IMR-90 (cell line): ENCODE data around the gene EIF6. TPM values are rescaled to one million over a fixed set of nuclear protein-coding genes. Genes with fewer than 3 reads are reported as not detected.

ENCODE experiments used
- ATAC-seq: fragments of 200-7000 bp; cut with Tn5 transposase; 2 replicates; pipeline ENCODE4 v1.9.1; 2020; ENCODE audit warnings: low read depth, mild to moderate bottlenecking, moderate library complexity
- BruUV-seq: library from RNA; stranded (reverse); fragments of 400-500 nt; replicated peaks from 2 replicates; lab custom pipeline; 2021; lab: Mats Ljungman, UMichigan
- CTCF ChIA-PET: fragments of 300-600 bp; formaldehyde crosslinking; extraction: SDS; loops from one replicate; lab custom pipeline; 2021; ENCODE audit warnings: antibody characterized with exemption; lab: Yijun Ruan, JAX
- POLR2A ChIA-PET: fragments of 300-600 bp; sonication (Branson Sonifier 250); formaldehyde crosslinking; loops from one replicate; lab custom pipeline; 2022; ENCODE audit warnings: antibody characterized with exemption; ENCODE audit not compliant: unreplicated experiment; lab: Charles Lee
- DNase-seq: peaks from one replicate; pipeline ENCODE4 v3.0.0; 2013
- H2AFZ ChIP-seq: replicated peaks from 2 replicates; pipeline ENCODE3; 2013; ENCODE audit warnings: low read length, mild to moderate bottlenecking; ENCODE audit not compliant: poor library complexity
- H2AK5ac ChIP-seq: 2 replicates; pipeline ENCODE4 v1.6.1; 2013; ENCODE audit warnings: low read depth, low read length, inconsistent platforms
- H2AK9ac ChIP-seq: replicated peaks from 2 replicates; pipeline ENCODE3; 2013; ENCODE audit warnings: mild to moderate bottlenecking, low read depth, low read length, moderate library complexity; ENCODE audit not compliant: poor library complexity
- H2BK120ac ChIP-seq: 2 replicates; pipeline ENCODE4 v1.6.1; 2013; ENCODE audit warnings: low read depth, low read length, inconsistent platforms
- H2BK15ac ChIP-seq: 3 replicates; pipeline ENCODE4 v1.6.1; 2013; ENCODE audit warnings: low read depth, low read length, inconsistent platforms
- H2BK20ac ChIP-seq: 2 replicates; pipeline ENCODE4 v1.6.1; 2013; ENCODE audit warnings: low read depth, mild to moderate bottlenecking, inconsistent platforms, low read length, moderate library complexity
- H2BK5ac ChIP-seq: 2 replicates; pipeline ENCODE4 v1.6.1; 2013; ENCODE audit warnings: mild to moderate bottlenecking, low read depth, low read length, inconsistent platforms; ENCODE audit not compliant: poor library complexity, severe bottlenecking
- H3K14ac ChIP-seq: replicated peaks from 2 replicates; pipeline ENCODE4 v1.6.1; 2013; ENCODE audit warnings: low read depth, low read length, inconsistent platforms
- H3K18ac ChIP-seq: 2 replicates; pipeline ENCODE4 v1.6.1; 2013; ENCODE audit warnings: low read depth, low read length, control low read depth
- H3K23ac ChIP-seq: 2 replicates; pipeline ENCODE4 v1.6.1; 2013; ENCODE audit warnings: low read depth, low read length, inconsistent platforms
- H3K27ac ChIP-seq: 2 replicates; pipeline ENCODE4 v1.5.1; 2013; ENCODE audit warnings: mild to moderate bottlenecking, control low read depth, low read length; ENCODE audit not compliant: insufficient read depth
- H3K27me3 ChIP-seq: 2 replicates; pipeline ENCODE4 v1.6.1; 2013; ENCODE audit warnings: low read length; ENCODE audit not compliant: control insufficient read depth, insufficient read depth
- H3K36me3 ChIP-seq: 2 replicates; pipeline ENCODE4 v1.6.1; 2013; ENCODE audit warnings: low read length, mixed read lengths; ENCODE audit not compliant: control insufficient read depth, insufficient read depth
- H3K4ac ChIP-seq: 2 replicates; pipeline ENCODE4 v1.6.1; 2013; ENCODE audit warnings: low read depth, low read length, inconsistent platforms
- H3K4me1 ChIP-seq: 2 replicates; pipeline ENCODE4 v1.6.1; 2013; ENCODE audit warnings: low read length, mixed read lengths; ENCODE audit not compliant: control insufficient read depth, insufficient read depth
- H3K4me2 ChIP-seq: 2 replicates; pipeline ENCODE4 v1.6.1; 2013; ENCODE audit warnings: low read depth, mild to moderate bottlenecking, control low read depth, low read length, moderate library complexity
- H3K4me3 ChIP-seq: 2 replicates; pipeline ENCODE4 v1.5.1; 2013; ENCODE audit warnings: low read depth, mild to moderate bottlenecking, control low read depth, low read length, moderate library complexity; ENCODE audit not compliant: insufficient read depth
- H3K56ac ChIP-seq: 2 replicates; pipeline ENCODE4 v1.6.1; 2013; ENCODE audit warnings: low read length, inconsistent platforms; ENCODE audit not compliant: insufficient read depth; ENCODE audit errors: extremely low read depth
- H3K79me1 ChIP-seq, 2 experiments: 2 replicates each; pipeline ENCODE4 v1.6.1; 2013; ENCODE audit warnings: low read length in 2 of 2, inconsistent platforms in 1 of 2, low read depth in 1 of 2
- H3K9ac ChIP-seq: 2 replicates; pipeline ENCODE4 v1.6.1; 2013; ENCODE audit warnings: low read depth, low read length, control low read depth
- H3K9me1 ChIP-seq: 2 replicates; pipeline ENCODE4 v1.6.1; 2013; ENCODE audit warnings: low read length, inconsistent platforms; ENCODE audit not compliant: insufficient read depth
- H3K9me3 ChIP-seq: 2 replicates; pipeline ENCODE4 v1.6.1; 2013; ENCODE audit warnings: low read length; ENCODE audit not compliant: control insufficient read depth, insufficient read depth
- H4K20me1 ChIP-seq: 2 replicates; pipeline ENCODE4 v1.6.1; 2013; ENCODE audit warnings: low read length, inconsistent platforms; ENCODE audit not compliant: insufficient read depth
- H4K5ac ChIP-seq: 2 replicates; pipeline ENCODE4 v1.6.1; 2013; ENCODE audit warnings: mild to moderate bottlenecking, low read depth, low read length, control low read depth
- H4K8ac ChIP-seq, 2 experiments: 2 replicates each; pipeline ENCODE4 v1.6.1; 2013; ENCODE audit warnings: low read depth in 2 of 2, low read length in 2 of 2, control low read depth in 1 of 2, inconsistent platforms in 1 of 2
- H4K91ac ChIP-seq: 2 replicates; pipeline ENCODE4 v1.6.1; 2013; ENCODE audit warnings: low read depth, low read length, inconsistent platforms; ENCODE audit not compliant: insufficient read depth
- BHLHE40 ChIP-seq: fragments of 150-350 bp; IDR thresholded peaks from 2 replicates; pipeline ENCODE4 v1.6.1; 2016; ENCODE audit warnings: mild to moderate bottlenecking, low read depth, low read length
- CEBPB ChIP-seq: IDR thresholded peaks from 2 replicates; pipeline ENCODE4 v1.6.1; 2012; ENCODE audit warnings: low read depth, low read length, improper control_type of control experiment
- CHD1 ChIP-seq: IDR thresholded peaks from 2 replicates; pipeline ENCODE4 v1.6.1; 2012; ENCODE audit warnings: low read depth, low read length, improper control_type of control experiment
- FOS ChIP-seq: fragments of 150-350 bp; IDR thresholded peaks from 2 replicates; pipeline ENCODE4 v1.6.1; 2016; ENCODE audit warnings: low read depth, low read length
- MAFK ChIP-seq: IDR thresholded peaks from 2 replicates; pipeline ENCODE4 v1.6.1; 2012; ENCODE audit warnings: low read depth, low read length, improper control_type of control experiment
- MAZ ChIP-seq: IDR thresholded peaks from 2 replicates; pipeline ENCODE4 v1.6.1; 2012; ENCODE audit warnings: low read depth, mild to moderate bottlenecking, low read length, improper control_type of control experiment, moderate library complexity, borderline replicate concordance
- MXI1 ChIP-seq: IDR thresholded peaks from 2 replicates; pipeline ENCODE4 v1.6.1; 2012; ENCODE audit warnings: low read depth, mild to moderate bottlenecking, low read length, moderate library complexity, borderline replicate concordance
- NFE2L2 ChIP-seq: fragments of 150-350 bp; IDR thresholded peaks from 2 replicates; pipeline ENCODE4 v1.6.1; 2016; ENCODE audit warnings: low read depth, mild to moderate bottlenecking, low read length
- POLR2A ChIP-seq: IDR thresholded peaks from 2 replicates; pipeline ENCODE4 v1.6.1; 2012; ENCODE audit warnings: mild to moderate bottlenecking, low read depth, low read length
- RAD21 ChIP-seq: IDR thresholded peaks from 2 replicates; pipeline ENCODE4 v1.6.1; 2012; ENCODE audit warnings: low read length, improper control_type of control experiment
- RCOR1 ChIP-seq: IDR thresholded peaks from 2 replicates; pipeline ENCODE4 v1.6.1; 2012; ENCODE audit warnings: mild to moderate bottlenecking, low read length, improper control_type of control experiment; ENCODE audit not compliant: insufficient replicate concordance
- RFX5 ChIP-seq: IDR thresholded peaks from 2 replicates; pipeline ENCODE4 v1.8.0; 2012; ENCODE audit warnings: low read depth, mild to moderate bottlenecking, low read length, moderate library complexity
- SMC3 ChIP-seq: fragments of 150-350 bp; IDR thresholded peaks from 2 replicates; pipeline ENCODE4 v1.6.1; 2016; ENCODE audit warnings: low read depth, mild to moderate bottlenecking, antibody characterized with exemption, low read length, moderate library complexity
- WGBS, 2 experiments: methylation state at CpG; one replicate each; pipeline versions ENCODE4 v1.1.5 to v1.1.7; 2013; ENCODE audit warnings: missing lambda C conversion rate in 2 of 2; ENCODE audit not compliant: insufficient read length in 1 of 2; ENCODE audit errors: extremely low coverage in 2 of 2; 5-methylcytosine and 5-hydroxymethylcytosine counted together
- dilution Hi-C: fragments of 300-500 bp; cut with HindIII; formaldehyde crosslinking; loops from one replicate; pipeline ENCODE4 v1.14.3; 2018; ENCODE audit warnings: low sequenced_read_pairs; ENCODE audit not compliant: unreplicated experiment
- in situ Hi-C: fragments of 300-500 bp; cut with MboI; formaldehyde crosslinking; loops from 3 replicates; pipeline ENCODE4 v1.14.3; 2019; ENCODE audit warnings: low sequenced_read_pairs, inconsistent platforms, mixed read lengths
- intact Hi-C: fragments of 100-400 bp; cut with micrococcal nuclease; formaldehyde crosslinking; loops from 2 replicates; pipeline ENCODE4 v1.10.0; 2022
- polyA plus RNA-seq, 3 experiments: library from polyadenylated mRNA; depleted of rRNA; stranded (reverse); fragments of >200 nt; gene quantifications; 2 replicates each; pipeline ENCODE4 v1.2.3, GENCODE V29; 2012; ENCODE audit warnings: low replicate concordance in 1 of 3
- total RNA-seq: library from RNA; depleted of rRNA; stranded (reverse); fragments of >200 nt; gene quantifications from 2 replicates; pipeline ENCODE4 v1.2.3, GENCODE V29; 2012
- TF ChIP-seq, protein P1 (sequence below): fragments of 150-350 bp; IDR thresholded peaks from 2 replicates; pipeline ENCODE4 v1.6.1; 2017; ENCODE audit warnings: mild to moderate bottlenecking, antibody characterized with exemption, low read length, low read depth
- TF ChIP-seq, protein P2 (sequence below): fragments of 150-350 bp; IDR thresholded peaks from 2 replicates; pipeline ENCODE4 v1.6.1; 2016; ENCODE audit warnings: low read depth, mild to moderate bottlenecking, low read length, moderate library complexity, borderline replicate concordance
- TF ChIP-seq, protein P3 (sequence below): conservative IDR thresholded peaks from 2 replicates; pipeline ENCODE4 v1.5.1; 2012; ENCODE audit warnings: mild to moderate bottlenecking, low read depth, low read length, improper control_type of control experiment

EIF6 gene
- total and polyA plus RNA-seq, 2 of the 4 experiments (the other 2 are of a cell fraction), result 215 to 227 TPM

DNA sequence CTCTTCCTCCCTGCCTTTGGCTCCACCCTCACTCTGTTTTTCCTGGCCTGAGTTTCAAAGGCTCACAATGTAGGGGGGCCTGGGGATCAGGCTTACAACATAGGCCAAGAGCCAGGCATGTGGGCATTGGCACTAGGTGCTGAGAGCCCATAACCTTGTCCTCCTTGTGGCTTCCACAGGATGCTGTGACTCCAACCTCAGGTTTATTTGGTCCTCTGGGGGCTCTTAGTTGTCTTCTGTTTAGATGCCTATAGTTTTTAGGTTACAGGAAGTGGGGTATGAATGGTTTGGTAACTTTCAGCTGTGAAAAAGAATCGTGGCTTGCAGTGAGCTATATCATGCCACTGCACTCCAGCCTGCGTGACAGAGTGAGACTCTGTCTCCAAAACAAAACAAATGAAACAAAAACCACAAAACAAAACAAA, 32.5 kb downstream of the EIF6 start:
- DNase-seq (no peak), ATAC-seq (no peak; the same call in 1 of the 2 replicates)
- ChIA-PET CTCF (no interaction called here), POLR2A (interaction anchor here (0.5 kb wide), 1 partner anchor 11 kb away, joined by 10 read pairs; no protein-coding TSS in a partner anchor)
- Histone ChIP-seq H3K79me1 (0 out of 4 replicates have a peak, but pooled peaks cover 0 to 3% of the 10 kb centered on the region in 2 experiments), H3K9me1 (peaks cover 5% of the 10 kb centered on the region; the same call in 1 of the 2 replicates), H3K4me2 (no peak overlapping the region), H4K20me1 (no peaks in the 10 kb centered on the region), H3K9me3 (no peaks in the 10 kb centered on the region), H3K9ac (no peak overlapping the region), H2BK15ac (no peak overlapping the region), H3K36me3 (no peaks in the 10 kb centered on the region), H4K8ac (no peak overlapping the region), H2BK5ac (no peak overlapping the region), H3K18ac (no peak overlapping the region), H4K5ac (no peak overlapping the region), H2BK120ac (no peak overlapping the region), H3K14ac (no peak overlapping the region), H3K23ac (no peak overlapping the region), H2BK20ac (no peak overlapping the region), H3K4ac (no peak overlapping the region), H2AFZ (no peak overlapping the region), H2AK5ac (no peak overlapping the region), H3K56ac (no peak overlapping the region), H3K4me1 (peaks cover 5% of the 10 kb centered on the region; the same call in 1 of the 2 replicates), H3K27ac (no peak overlapping the region), H2AK9ac (no peak overlapping the region), H3K27me3 (no peaks in the 10 kb centered on the region), H3K4me3 (no peak overlapping the region), H4K91ac (no peak overlapping the region)
- BruUV-seq, result no TSS peak
- in situ Hi-C loops (loop anchor here (25.0 kb wide), 1 partner anchor 390 kb away; the partner anchor contains the start of gene GGT7), intact Hi-C loops (no loop called here), dilution Hi-C loops (no loop called here)
- WGBS, 2 experiments, result 33% methylated on average over 1 of the region's 2 CpGs; no CpG with 5 or more reads in 1 of the 2 experiments
- TF ChIP-seq SMC3 (no peak), RAD21 (no peak), CHD1 (no peak), MAZ (no peak), NFE2L2 (no peak), RCOR1 (no peak), RFX5 (no peak), FOS (no peak), CEBPB (no peak), POLR2A (no peak), MXI1 (no peak), MAFK (no peak), BHLHE40 (no peak)
- TF ChIP-seq, protein P1, sequence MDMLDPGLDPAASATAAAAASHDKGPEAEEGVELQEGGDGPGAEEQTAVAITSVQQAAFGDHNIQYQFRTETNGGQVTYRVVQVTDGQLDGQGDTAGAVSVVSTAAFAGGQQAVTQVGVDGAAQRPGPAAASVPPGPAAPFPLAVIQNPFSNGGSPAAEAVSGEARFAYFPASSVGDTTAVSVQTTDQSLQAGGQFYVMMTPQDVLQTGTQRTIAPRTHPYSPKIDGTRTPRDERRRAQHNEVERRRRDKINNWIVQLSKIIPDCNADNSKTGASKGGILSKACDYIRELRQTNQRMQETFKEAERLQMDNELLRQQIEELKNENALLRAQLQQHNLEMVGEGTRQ, result no peak
- TF ChIP-seq, protein P2, sequence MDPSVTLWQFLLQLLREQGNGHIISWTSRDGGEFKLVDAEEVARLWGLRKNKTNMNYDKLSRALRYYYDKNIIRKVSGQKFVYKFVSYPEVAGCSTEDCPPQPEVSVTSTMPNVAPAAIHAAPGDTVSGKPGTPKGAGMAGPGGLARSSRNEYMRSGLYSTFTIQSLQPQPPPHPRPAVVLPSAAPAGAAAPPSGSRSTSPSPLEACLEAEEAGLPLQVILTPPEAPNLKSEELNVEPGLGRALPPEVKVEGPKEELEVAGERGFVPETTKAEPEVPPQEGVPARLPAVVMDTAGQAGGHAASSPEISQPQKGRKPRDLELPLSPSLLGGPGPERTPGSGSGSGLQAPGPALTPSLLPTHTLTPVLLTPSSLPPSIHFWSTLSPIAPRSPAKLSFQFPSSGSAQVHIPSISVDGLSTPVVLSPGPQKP, result no peak
- TF ChIP-seq, protein P3, sequence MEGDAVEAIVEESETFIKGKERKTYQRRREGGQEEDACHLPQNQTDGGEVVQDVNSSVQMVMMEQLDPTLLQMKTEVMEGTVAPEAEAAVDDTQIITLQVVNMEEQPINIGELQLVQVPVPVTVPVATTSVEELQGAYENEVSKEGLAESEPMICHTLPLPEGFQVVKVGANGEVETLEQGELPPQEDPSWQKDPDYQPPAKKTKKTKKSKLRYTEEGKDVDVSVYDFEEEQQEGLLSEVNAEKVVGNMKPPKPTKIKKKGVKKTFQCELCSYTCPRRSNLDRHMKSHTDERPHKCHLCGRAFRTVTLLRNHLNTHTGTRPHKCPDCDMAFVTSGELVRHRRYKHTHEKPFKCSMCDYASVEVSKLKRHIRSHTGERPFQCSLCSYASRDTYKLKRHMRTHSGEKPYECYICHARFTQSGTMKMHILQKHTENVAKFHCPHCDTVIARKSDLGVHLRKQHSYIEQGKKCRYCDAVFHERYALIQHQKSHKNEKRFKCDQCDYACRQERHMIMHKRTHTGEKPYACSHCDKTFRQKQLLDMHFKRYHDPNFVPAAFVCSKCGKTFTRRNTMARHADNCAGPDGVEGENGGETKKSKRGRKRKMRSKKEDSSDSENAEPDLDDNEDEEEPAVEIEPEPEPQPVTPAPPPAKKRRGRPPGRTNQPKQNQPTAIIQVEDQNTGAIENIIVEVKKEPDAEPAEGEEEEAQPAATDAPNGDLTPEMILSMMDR, result no peak
